Lung (tissue), 12 donors: Measurements from ENCODE around the gene SLC5A1. TPM values are rescaled to one million over a fixed set of nuclear protein-coding genes. Genes with fewer than 3 reads are reported as not detected.

Experiments
- ATAC-seq: fragments of 200-7000 bp; cut with Tn5 transposase; one replicate; pipeline ENCODE4 v1.9.1; 2020; ENCODE audit warnings: moderate number of reproducible peaks; ENCODE audit not compliant: insufficient read depth, low FRiP score
- DNase-seq, 3 donors: peaks; one replicate each; pipeline ENCODE4 v3.0.0-alpha.2; 2013 to 2017
- H3K27ac ChIP-seq, 2 donors: one replicate each; pipeline ENCODE4 v1.5.1; 2013; ENCODE audit warnings: mild to moderate bottlenecking in 2 of 2, moderate library complexity in 2 of 2, control low read depth in 1 of 2, inconsistent platforms in 1 of 2, low read depth in 1 of 2, low read length in 1 of 2
- H3K27me3 ChIP-seq, 3 donors: one replicate each; pipeline ENCODE4 v1.5.1; 2013; ENCODE audit warnings: low read length in 2 of 3; ENCODE audit not compliant: control insufficient read depth in 3 of 3, insufficient read depth in 3 of 3
- H3K36me3 ChIP-seq, 4 donors: one replicate each; pipeline ENCODE4 v1.5.1; 2013; ENCODE audit warnings: low read length in 4 of 4, mild to moderate bottlenecking in 1 of 4, moderate library complexity in 1 of 4; ENCODE audit not compliant: control insufficient read depth in 4 of 4, insufficient read depth in 4 of 4
- H3K4me1 ChIP-seq, 5 donors: one replicate each; pipeline ENCODE4 v1.5.1; 2013; ENCODE audit warnings: low read length in 5 of 5, mild to moderate bottlenecking in 2 of 5, moderate library complexity in 1 of 5; ENCODE audit not compliant: control insufficient read depth in 5 of 5, insufficient read depth in 5 of 5
- H3K4me3 ChIP-seq: one replicate; pipeline ENCODE4 v1.5.1; 2013; ENCODE audit warnings: mild to moderate bottlenecking, control low read depth, moderate library complexity
- H3K9ac ChIP-seq, 2 donors: one replicate each; pipeline ENCODE4 v1.5.1; 2013; ENCODE audit warnings: low read length in 2 of 2, control low read depth in 1 of 2; ENCODE audit not compliant: insufficient read depth in 1 of 2
- H3K9me3 ChIP-seq, 4 donors: one replicate each; pipeline ENCODE4 v1.5.1; 2013; ENCODE audit warnings: low read length in 3 of 4, mild to moderate bottlenecking in 1 of 4, moderate library complexity in 1 of 4; ENCODE audit not compliant: control insufficient read depth in 4 of 4, insufficient read depth in 3 of 4
- WGBS, 2 donors: extraction: QIAGEN DNeasy Blood & Tissue Kit; methylation state at CpG; one replicate each; pipeline ENCODE4 v1.1.7; 2013; 5-methylcytosine and 5-hydroxymethylcytosine counted together
- polyA plus RNA-seq, 2 donors: library from polyadenylated mRNA; stranded (reverse); fragments of 200-250 nt; gene quantifications; one replicate each; pipeline ENCODE4 v1.2.1, GENCODE V29; 2013
- total RNA-seq, 2 donors: library from RNA; depleted of rRNA in 1 of 2; stranded (reverse); fragments of >200 nt in 1 of 2; gene quantifications; one replicate each; pipeline ENCODE4 v1.2.1, GENCODE V29; 2014 to 2021
- TF ChIP-seq, protein P1 (sequence below): IDR thresholded peaks from 2 replicates; pipeline ENCODE4 v1.5.1; 2012; ENCODE audit warnings: mild to moderate bottlenecking; ENCODE audit errors: control extremely low read depth, extremely low read depth
- donor health status: control.
- donor health status: control.
- donor health status: Bipolar disorder and iron deficiency.
- donor health status: healthy.
- donor health status: DM: yes; HTN: yes; CAD: no.

SLC5A1 gene
- total and polyA plus RNA-seq, 4 donors, result 0.35 to 3.5 (median 1.1) TPM

DNA sequence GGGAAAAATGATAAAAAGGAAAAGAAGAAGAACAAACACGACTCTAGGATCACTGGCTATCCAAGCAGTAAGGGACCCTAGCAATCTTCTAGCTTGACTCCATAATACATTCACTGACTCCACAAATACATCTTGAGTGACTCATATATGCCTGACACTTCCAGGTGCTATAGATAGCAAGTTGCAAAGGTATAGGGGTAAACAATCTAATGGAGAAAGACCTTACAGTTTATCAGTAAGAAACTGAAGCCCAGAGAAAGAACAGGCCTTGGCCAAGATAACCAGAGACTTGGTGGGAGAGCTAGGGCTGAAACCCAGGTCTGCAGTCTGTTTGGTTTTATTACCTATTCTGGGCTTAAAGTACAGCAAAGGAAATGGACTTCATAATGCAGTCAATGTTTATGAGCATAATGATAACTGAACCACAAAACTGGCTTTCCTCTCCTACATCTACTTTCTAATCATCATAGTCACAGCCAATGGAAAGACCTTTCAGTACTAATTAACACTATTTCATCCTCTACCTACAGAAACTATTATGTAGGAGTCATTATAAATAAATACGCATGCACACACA lies 19.7 kb upstream of the SLC5A1 start:
- DNase-seq, result no peak
- 91 to 95% methylated on average over 2 of the region's 2 CpGs for whole genome bisulfite sequencing, 2 donors
- Histone ChIP-seq H3K27me3 (no peaks in the 10 kb centered on the region), H3K9me3 (peaks cover 0 to 2% (median 0%) of the 10 kb centered on the region in 4 donors), H3K4me1 (no peaks in the 10 kb centered on the region), H3K27ac (no peak overlapping the region), H3K4me3 (no peak overlapping the region), H3K9ac (no peak overlapping the region), H3K36me3 (no peaks in the 10 kb centered on the region)
- no peak for ATAC-seq
- TF ChIP-seq, protein P1, sequence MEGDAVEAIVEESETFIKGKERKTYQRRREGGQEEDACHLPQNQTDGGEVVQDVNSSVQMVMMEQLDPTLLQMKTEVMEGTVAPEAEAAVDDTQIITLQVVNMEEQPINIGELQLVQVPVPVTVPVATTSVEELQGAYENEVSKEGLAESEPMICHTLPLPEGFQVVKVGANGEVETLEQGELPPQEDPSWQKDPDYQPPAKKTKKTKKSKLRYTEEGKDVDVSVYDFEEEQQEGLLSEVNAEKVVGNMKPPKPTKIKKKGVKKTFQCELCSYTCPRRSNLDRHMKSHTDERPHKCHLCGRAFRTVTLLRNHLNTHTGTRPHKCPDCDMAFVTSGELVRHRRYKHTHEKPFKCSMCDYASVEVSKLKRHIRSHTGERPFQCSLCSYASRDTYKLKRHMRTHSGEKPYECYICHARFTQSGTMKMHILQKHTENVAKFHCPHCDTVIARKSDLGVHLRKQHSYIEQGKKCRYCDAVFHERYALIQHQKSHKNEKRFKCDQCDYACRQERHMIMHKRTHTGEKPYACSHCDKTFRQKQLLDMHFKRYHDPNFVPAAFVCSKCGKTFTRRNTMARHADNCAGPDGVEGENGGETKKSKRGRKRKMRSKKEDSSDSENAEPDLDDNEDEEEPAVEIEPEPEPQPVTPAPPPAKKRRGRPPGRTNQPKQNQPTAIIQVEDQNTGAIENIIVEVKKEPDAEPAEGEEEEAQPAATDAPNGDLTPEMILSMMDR, result no peak

DNA sequence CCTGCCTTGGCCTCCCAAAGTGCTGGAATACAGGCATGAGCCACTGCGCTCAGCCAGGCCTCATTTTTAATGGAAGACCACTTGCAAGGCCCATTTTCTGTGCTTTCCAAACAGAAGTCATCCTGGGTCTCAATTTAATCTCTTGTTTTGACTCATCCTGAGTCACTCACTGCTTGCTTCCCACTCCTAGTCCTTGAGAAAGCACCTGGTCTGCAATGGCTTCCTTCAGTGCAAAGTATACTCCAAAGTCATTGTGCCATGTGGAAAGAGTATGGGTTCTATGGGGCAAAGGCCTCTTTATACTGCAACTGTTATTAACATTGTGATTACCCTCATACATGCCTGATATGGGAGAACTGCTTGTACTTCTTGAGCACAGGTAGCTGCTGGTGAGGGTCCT lies 18.3 kb upstream of the SLC5A1 start:
- Histone ChIP-seq H3K27me3 (no peaks in the 10 kb centered on the region), H3K9ac (no peak overlapping the region), H3K4me1 (no peaks in the 10 kb centered on the region), H3K27ac (no peak overlapping the region), H3K36me3 (no peaks in the 10 kb centered on the region), H3K9me3 (peaks cover 0 to 2% (median 0%) of the 10 kb centered on the region in 4 donors), H3K4me3 (no peak overlapping the region)
- DNase-seq, result no peak
- ATAC-seq, result no peak
- TF ChIP-seq, protein P1, result no peak
- WGBS, 2 donors, result 93 to 95% methylated on average over 1 of the region's 1 CpG

DNA sequence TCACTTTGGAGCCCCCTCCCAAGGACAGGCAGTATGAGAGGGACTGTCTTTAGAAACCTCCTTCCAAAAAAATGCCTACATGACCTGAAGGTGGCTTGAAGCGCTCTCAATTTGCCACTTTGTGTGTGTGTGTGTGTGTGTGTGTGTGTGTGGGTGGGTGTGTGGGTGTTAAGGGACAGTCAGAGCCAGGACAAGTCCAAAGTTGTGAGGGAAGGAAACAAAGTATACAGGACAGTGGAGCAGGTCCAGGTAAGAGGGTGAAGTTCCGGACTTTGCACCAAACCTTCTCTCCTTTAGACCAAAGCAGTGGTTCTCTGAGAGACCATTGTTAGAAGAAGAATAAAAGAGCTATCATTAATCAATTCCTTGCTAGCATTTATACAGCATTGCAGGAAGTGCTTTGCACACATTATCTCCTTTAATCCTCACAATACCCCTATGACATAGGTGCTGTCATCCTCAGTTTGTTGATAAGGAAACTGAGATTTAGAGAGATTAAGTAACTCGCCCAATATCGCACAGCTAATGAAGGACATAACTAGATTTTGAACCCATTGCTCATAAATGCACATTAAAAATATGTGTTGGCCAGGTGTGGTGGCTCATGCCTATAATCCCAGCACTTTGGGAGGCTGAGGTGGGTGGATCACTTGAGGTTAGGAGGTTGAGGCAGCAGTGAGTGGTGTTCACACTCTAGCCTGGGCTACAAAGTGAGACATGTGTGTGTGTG lies 12.4 kb upstream of the SLC5A1 start:
- H3K4me3 ChIP-seq, result no peak overlapping the region
- TF ChIP-seq, protein P1, result no peak
- ATAC-seq, result no peak
- H3K27ac ChIP-seq, result no peak overlapping the region
- no peaks in the 10 kb centered on the region for H3K36me3 ChIP-seq
- DNase-seq, result no peak
- no peaks in the 10 kb centered on the region for H3K4me1 ChIP-seq
- 86 to 90% methylated on average over 4 of the region's 4 CpGs for WGBS, 2 donors
- H3K9ac ChIP-seq, result no peak overlapping the region
- H3K9me3 ChIP-seq, result no peaks in the 10 kb centered on the region
- no peaks in the 10 kb centered on the region for H3K27me3 ChIP-seq
